ENCODE measurements around the gene FMO4. TPM values are rescaled to one million over a fixed set of nuclear protein-coding genes. Genes with fewer than 3 reads are reported as not detected.
"Not testable (repeated sequence)": the region's sequence is repeated elsewhere in the genome, so short reads cannot be mapped to it uniquely, and the experiment has no call there.

FMO4 gene
- polyA plus RNA-seq, 1 donor from 2014 or later, result not detected

DNA sequence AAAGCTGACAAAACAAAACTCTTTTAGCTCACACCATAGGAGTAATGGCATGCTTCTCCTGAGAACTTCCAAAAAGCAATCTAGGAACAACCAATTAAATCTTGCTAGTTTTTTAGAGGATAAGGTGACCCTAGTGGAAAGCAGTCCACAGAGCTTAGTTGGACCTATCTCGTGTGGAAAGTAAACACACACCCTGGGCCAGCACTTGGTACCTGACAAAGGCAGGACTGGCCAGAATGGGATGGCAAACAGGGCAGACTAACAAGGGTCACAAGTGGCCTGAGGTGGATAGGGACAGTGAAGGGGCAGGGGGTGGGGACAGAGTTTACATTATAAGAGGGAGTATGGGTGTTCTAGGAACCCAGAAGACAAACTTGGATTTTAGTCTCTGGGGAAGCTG lies 22.0 kb downstream of the FMO4 start:
- Histone ChIP-seq H3K4me3 (ENCODE audit: low read length) (no peak overlapping the region), H3K9me3 (ENCODE audit: low read length) (no peaks in the 10 kb centered on the region), H4K20me1 (ENCODE audit: insufficient read depth) (no peaks in the 10 kb centered on the region), H3K79me2 (replicated peaks; ENCODE audit: insufficient read depth, low read length) (no peaks in the 10 kb centered on the region), H2AFZ (ENCODE audit: low read depth, low read length) (no peak overlapping the region), H3K36me3 (ENCODE audit: insufficient read depth, low read length) (no peaks in the 10 kb centered on the region), H3K9me2 (ENCODE audit: insufficient read depth, low read length) (no peaks in the 10 kb centered on the region), H3K4me2 (ENCODE audit: low read length) (no peak overlapping the region), H3K27ac (ENCODE audit: low read length) (no peak overlapping the region), H3K9ac (ENCODE audit: low read length) (no peak overlapping the region), H3F3A (ENCODE audit: insufficient read depth, low read length, poor library complexity, severe bottlenecking) (no peaks in the 10 kb centered on the region), H3K27me3 (ENCODE audit: insufficient read depth, low read depth, low read length) (no peaks in the 10 kb centered on the region)
- no peak for TF ChIP-seq RAD21 (conservative IDR thresholded peaks at IDR 0.05)
- TF ChIP-seq POLR2AphosphoS5 (IDR thresholded peaks at IDR 0.05), result no peak
- TF ChIP-seq, protein P1, sequence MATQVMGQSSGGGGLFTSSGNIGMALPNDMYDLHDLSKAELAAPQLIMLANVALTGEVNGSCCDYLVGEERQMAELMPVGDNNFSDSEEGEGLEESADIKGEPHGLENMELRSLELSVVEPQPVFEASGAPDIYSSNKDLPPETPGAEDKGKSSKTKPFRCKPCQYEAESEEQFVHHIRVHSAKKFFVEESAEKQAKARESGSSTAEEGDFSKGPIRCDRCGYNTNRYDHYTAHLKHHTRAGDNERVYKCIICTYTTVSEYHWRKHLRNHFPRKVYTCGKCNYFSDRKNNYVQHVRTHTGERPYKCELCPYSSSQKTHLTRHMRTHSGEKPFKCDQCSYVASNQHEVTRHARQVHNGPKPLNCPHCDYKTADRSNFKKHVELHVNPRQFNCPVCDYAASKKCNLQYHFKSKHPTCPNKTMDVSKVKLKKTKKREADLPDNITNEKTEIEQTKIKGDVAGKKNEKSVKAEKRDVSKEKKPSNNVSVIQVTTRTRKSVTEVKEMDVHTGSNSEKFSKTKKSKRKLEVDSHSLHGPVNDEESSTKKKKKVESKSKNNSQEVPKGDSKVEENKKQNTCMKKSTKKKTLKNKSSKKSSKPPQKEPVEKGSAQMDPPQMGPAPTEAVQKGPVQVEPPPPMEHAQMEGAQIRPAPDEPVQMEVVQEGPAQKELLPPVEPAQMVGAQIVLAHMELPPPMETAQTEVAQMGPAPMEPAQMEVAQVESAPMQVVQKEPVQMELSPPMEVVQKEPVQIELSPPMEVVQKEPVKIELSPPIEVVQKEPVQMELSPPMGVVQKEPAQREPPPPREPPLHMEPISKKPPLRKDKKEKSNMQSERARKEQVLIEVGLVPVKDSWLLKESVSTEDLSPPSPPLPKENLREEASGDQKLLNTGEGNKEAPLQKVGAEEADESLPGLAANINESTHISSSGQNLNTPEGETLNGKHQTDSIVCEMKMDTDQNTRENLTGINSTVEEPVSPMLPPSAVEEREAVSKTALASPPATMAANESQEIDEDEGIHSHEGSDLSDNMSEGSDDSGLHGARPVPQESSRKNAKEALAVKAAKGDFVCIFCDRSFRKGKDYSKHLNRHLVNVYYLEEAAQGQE (IDR thresholded peaks at IDR 0.05; ENCODE audit: borderline replicate concordance), result no peak
- TF ChIP-seq, protein P2, sequence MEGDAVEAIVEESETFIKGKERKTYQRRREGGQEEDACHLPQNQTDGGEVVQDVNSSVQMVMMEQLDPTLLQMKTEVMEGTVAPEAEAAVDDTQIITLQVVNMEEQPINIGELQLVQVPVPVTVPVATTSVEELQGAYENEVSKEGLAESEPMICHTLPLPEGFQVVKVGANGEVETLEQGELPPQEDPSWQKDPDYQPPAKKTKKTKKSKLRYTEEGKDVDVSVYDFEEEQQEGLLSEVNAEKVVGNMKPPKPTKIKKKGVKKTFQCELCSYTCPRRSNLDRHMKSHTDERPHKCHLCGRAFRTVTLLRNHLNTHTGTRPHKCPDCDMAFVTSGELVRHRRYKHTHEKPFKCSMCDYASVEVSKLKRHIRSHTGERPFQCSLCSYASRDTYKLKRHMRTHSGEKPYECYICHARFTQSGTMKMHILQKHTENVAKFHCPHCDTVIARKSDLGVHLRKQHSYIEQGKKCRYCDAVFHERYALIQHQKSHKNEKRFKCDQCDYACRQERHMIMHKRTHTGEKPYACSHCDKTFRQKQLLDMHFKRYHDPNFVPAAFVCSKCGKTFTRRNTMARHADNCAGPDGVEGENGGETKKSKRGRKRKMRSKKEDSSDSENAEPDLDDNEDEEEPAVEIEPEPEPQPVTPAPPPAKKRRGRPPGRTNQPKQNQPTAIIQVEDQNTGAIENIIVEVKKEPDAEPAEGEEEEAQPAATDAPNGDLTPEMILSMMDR (IDR thresholded peaks at IDR 0.05; ENCODE audit: poor library complexity, severe bottlenecking), result no peak
- no peak for TF ChIP-seq MXI1 (conservative IDR thresholded peaks at IDR 0.05; ENCODE audit: poor library complexity, severe bottlenecking)
- TF ChIP-seq TAF1 (IDR thresholded peaks at IDR 0.05; ENCODE audit: low read depth), result no peak
- TF ChIP-seq SMC3 (conservative IDR thresholded peaks at IDR 0.05; ENCODE audit: poor library complexity), result no peak
- TF ChIP-seq EP300 (conservative IDR thresholded peaks at IDR 0.05; ENCODE audit: poor library complexity, severe bottlenecking), result no peak
- no peak for TF ChIP-seq EZH2 (IDR thresholded peaks at IDR 0.05; ENCODE audit: borderline replicate concordance, insufficient read depth, low read length, poor library complexity, severe bottlenecking)

GRCh38 chr1:171339345-171339744 lies 25.4 kb downstream of the FMO4 start:
- not testable (repeated sequence) for H3F3A ChIP-seq (ENCODE audit: insufficient read depth, low read length, poor library complexity, severe bottlenecking); H3K36me3 ChIP-seq (ENCODE audit: insufficient read depth, low read length); H3K4me2 ChIP-seq (ENCODE audit: low read length); H3K9me3 ChIP-seq (ENCODE audit: low read length); H3K79me2 ChIP-seq (replicated peaks; ENCODE audit: insufficient read depth, low read length); H3K27ac ChIP-seq (ENCODE audit: low read length); H4K20me1 ChIP-seq (ENCODE audit: insufficient read depth); H3K4me3 ChIP-seq (ENCODE audit: low read length); H3K9me2 ChIP-seq (ENCODE audit: insufficient read depth, low read length); H3K9ac ChIP-seq (ENCODE audit: low read length); H2AFZ ChIP-seq (ENCODE audit: low read depth, low read length); H3K27me3 ChIP-seq (ENCODE audit: insufficient read depth, low read depth, low read length)
